Ovary (tissue), 9 donors: ENCODE data around the gene GAPDH. TPM values are rescaled to one million over a fixed set of nuclear protein-coding genes. Genes with fewer than 3 reads are reported as not detected.

Source experiments
- DNase-seq, 5 donors: peaks; one replicate each; pipeline ENCODE4 v3.0.0-alpha.2; 2019 to 2020
- H3K27ac ChIP-seq, 2 donors: fragments of 200-600 bp; one replicate each; pipeline versions ENCODE4 v1.5.1 to v1.8.0; 2019 to 2022
- H3K27me3 ChIP-seq: fragments of 200-600 bp; one replicate; pipeline ENCODE4 v1.8.0; 2022
- H3K36me3 ChIP-seq: fragments of 200-600 bp; sonication (generic); one replicate; pipeline ENCODE4 v1.5.1; 2019
- H3K4me1 ChIP-seq: one replicate; pipeline ENCODE4 v1.8.1; 2013; ENCODE audit warnings: mild to moderate bottlenecking, moderate library complexity; ENCODE audit not compliant: insufficient read depth
- H3K4me3 ChIP-seq: fragments of 200-600 bp; sonication (generic); one replicate; pipeline ENCODE4 v1.5.1; 2017
- H3K9me3 ChIP-seq, 2 donors: fragments of 200-600 bp in 1 of 2; sonication (generic) in 1 of 2; one replicate each; pipeline versions ENCODE4 v1.5.1 to v1.8.1; 2013 to 2019; ENCODE audit warnings: mild to moderate bottlenecking in 1 of 2, moderate library complexity in 1 of 2
- CTCF ChIP-seq, 3 donors: fragments of 450-650 bp in 2 of 3; fragments of 200-600 bp in 1 of 3; IDR thresholded peaks; one replicate each; pipeline versions ENCODE4 v1.5.1 to v1.8.0; 2016 to 2022; ENCODE audit warnings: antibody characterized with exemption in 3 of 3, mild to moderate bottlenecking in 1 of 3
- EP300 ChIP-seq: sonication (generic); formaldehyde crosslinking; IDR thresholded peaks from one replicate; pipeline ENCODE4 v1.6.1; 2017; ENCODE audit warnings: antibody characterized with exemption
- POLR2A ChIP-seq: fragments of 450-650 bp; IDR thresholded peaks from one replicate; pipeline ENCODE4 v1.6.1; 2017; ENCODE audit warnings: antibody characterized with exemption, mild to moderate bottlenecking, moderate library complexity
- WGBS, 3 donors: extraction: QIAGEN DNeasy Blood & Tissue Kit in 1 of 3; methylation state at CpG; one replicate each; pipeline versions ENCODE4 v1.1.5 to v1.1.7; 2013 to 2017; 5-methylcytosine and 5-hydroxymethylcytosine counted together
- intact Hi-C, 4 donors: fragments of 100-400 bp; cut with DNase I; formaldehyde crosslinking; loops; one replicate each; pipeline versions ENCODE4 v1.11.0 to v1.15.1; 2022 to 2023
- polyA plus RNA-seq, 2 donors: library from polyadenylated mRNA; stranded (reverse); fragments of 200-250 nt in 1 of 2; fragments of 350-450 nt in 1 of 2; fragmentation: Illumina TruSeq in 1 of 2; extraction: RNeasy Lipid Tissue Mini Kit (QIAGEN cat#74804) in 1 of 2; gene quantifications; one replicate each; pipeline ENCODE4 v1.2.3, GENCODE V29; 2013 to 2014
- total RNA-seq, 7 donors: library from RNA; depleted of rRNA in 2 of 7; stranded (reverse); fragments of >200 nt in 2 of 7; fragmentation: NEBNext Ultra II Directional in 3 of 7; extraction: Animal tissue kit (Norgen Biotek cat#: 25700) in 3 of 7; gene quantifications; one replicate each; pipeline versions ENCODE4 v1.1.0 to v1.2.4, GENCODE V29; 2016 to 2023
- donor health status: DM: no; HTN: no; CAD: no; lungs with moderate emphysema.
- donor health status: DM: no; HTN: no; CAD: no.
- donor health status: Bipolar disorder and iron deficiency.
- donor health status: DM: yes; HTN: yes; CAD: no.
- donor health status: DM: no; HTN: no; CAD: no.
- donor health status: DM: yes; HTN: yes; CAD: no.

GAPDH gene
- total and polyA plus RNA-seq, 9 donors = 661 to 1,442 (median 1,247) TPM

GRCh38 chr12:6547566-6547965, 13.2 kb downstream of the GAPDH start:
- no peak for DNase-seq
- Histone ChIP-seq H3K4me3 (no peak overlapping the region), H3K27me3 (no peaks in the 10 kb centered on the region), H3K4me1 (peaks cover 14% of the 10 kb centered on the region), H3K9me3 (no peaks in the 10 kb centered on the region), H3K36me3 (no peaks in the 10 kb centered on the region), H3K27ac (no peak overlapping the region)
- 42 to 51% (median 49%) methylated on average over 1 of the region's 1 CpG for WGBS, 3 donors
- intact Hi-C loops = no loop called here
- no peak for TF ChIP-seq EP300
- no peak for TF ChIP-seq CTCF (IDR thresholded peaks at IDR 0.05)
- TF ChIP-seq POLR2A = no peak

- H3K36me3 ChIP-seq = no peaks in the 10 kb centered on the region
- peaks cover 16% of the 10 kb centered on the region for H3K4me1 ChIP-seq
- intact Hi-C loops = no loop called here
- H3K9me3 ChIP-seq = no peaks in the 10 kb centered on the region
- no peak for TF ChIP-seq EP300
- TF ChIP-seq POLR2A = no peak
- TF ChIP-seq CTCF (IDR thresholded peaks at IDR 0.05) = no peak
- no peaks in the 10 kb centered on the region for H3K27me3 ChIP-seq
- peak in 4 of 5 donors; percentile 40 to 68 (median 60) for DNase-seq
- no peak overlapping the region for H3K27ac ChIP-seq
- H3K4me3 ChIP-seq = peak overlapping the region; percentile 2
- 31 to 48% (median 31%) methylated on average over 9 of the region's 9 CpGs for WGBS, 3 donors
Measured at GRCh38 chr12:6547987-6548386, 13.7 kb downstream of the GAPDH start.

GRCh38 chr12:6548556-6548955, 14.2 kb downstream of the GAPDH start:
- no peaks in the 10 kb centered on the region for H3K27me3 ChIP-seq
- DNase-seq = peak in 1 of 5 donors; percentile 25
- WGBS, 3 donors = 61 to 68% (median 66%) methylated on average over 25 to 26 of the region's 26 CpGs
- H3K9me3 ChIP-seq = no peaks in the 10 kb centered on the region
- no peak overlapping the region for H3K27ac ChIP-seq
- H3K4me3 ChIP-seq = peak overlapping the region; percentile 2
- peaks cover 21% of the 10 kb centered on the region for H3K4me1 ChIP-seq
- TF ChIP-seq EP300 (no peak), POLR2A (no peak), CTCF (IDR thresholded peaks at IDR 0.05) (no peak)
- intact Hi-C loops = no loop called here
- no peaks in the 10 kb centered on the region for H3K36me3 ChIP-seq

GRCh38 chr12:6548966-6549683, 14.8 kb downstream of the GAPDH start:
- 55 to 77% (median 64%) methylated on average over 15 of the region's 15 CpGs for WGBS, 3 donors
- Histone ChIP-seq H3K27me3 (no peaks in the 10 kb centered on the region), H3K36me3 (no peaks in the 10 kb centered on the region), H3K27ac (no peak overlapping the region), H3K9me3 (no peaks in the 10 kb centered on the region), H3K4me3 (no peak overlapping the region), H3K4me1 (peaks cover 23% of the 10 kb centered on the region)
- TF ChIP-seq POLR2A (no peak), CTCF (IDR thresholded peaks at IDR 0.05) (no peak), EP300 (no peak)
- intact Hi-C loops = no loop called here
- no peak for DNase-seq
